ENCODE results near the gene SLC22A16. TPM values are rescaled to one million over a fixed set of nuclear protein-coding genes. Genes with fewer than 3 reads are reported as not detected.

The SLC22A16 gene, protein sequence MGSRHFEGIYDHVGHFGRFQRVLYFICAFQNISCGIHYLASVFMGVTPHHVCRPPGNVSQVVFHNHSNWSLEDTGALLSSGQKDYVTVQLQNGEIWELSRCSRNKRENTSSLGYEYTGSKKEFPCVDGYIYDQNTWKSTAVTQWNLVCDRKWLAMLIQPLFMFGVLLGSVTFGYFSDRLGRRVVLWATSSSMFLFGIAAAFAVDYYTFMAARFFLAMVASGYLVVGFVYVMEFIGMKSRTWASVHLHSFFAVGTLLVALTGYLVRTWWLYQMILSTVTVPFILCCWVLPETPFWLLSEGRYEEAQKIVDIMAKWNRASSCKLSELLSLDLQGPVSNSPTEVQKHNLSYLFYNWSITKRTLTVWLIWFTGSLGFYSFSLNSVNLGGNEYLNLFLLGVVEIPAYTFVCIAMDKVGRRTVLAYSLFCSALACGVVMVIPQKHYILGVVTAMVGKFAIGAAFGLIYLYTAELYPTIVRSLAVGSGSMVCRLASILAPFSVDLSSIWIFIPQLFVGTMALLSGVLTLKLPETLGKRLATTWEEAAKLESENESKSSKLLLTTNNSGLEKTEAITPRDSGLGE
- not detected for polyA plus RNA-seq

DNA sequence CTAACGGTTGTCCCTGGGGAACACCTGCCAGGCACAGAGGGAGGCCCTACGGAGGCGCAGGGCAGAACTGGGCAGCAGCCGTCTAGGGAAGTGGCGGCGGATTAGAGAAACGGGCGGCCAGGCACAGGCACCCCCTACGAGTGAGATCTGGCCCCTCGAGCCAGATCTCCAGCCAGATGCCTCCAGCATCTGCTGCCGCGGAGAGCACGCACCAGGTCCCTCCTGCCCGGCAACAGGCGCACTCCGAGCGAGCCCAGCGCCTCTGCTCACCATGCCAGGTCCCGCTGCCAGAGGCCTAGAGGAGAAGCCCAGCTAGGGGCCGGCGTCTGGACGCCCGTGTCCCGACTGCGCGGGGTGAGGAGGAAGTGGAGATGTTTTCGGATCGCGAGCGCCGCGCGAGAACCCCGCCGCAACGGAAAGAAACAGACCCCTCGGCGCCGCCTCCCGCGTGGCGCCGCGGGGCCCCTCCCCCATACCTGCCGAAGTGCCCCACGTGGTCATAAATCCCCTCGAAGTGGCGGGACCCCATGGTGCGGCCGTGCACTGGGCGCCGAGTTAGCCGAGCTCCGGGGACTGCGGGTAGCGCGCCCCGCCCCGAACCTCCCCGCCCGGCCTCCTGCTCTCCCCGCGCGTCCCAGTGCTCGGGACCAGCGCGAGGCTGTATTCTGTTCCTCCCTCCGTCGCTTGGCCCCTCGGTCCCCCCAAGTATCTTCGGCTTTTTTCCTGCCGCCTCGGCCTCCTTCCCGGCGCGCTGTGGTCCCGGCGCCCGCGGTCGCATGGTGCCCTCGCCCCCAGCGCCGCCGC lies at the start of gene SLC22A16:
Gene SLC22A16, minus strand, starts transcription at position 568 of the 804 bp plus-strand sequence. Its CDS starts 39 bp downstream, at position 529.
- H3K4me1 ChIP-seq (ENCODE audit: control insufficient read depth in 2 of 2, insufficient read depth in 2 of 2, low read length in 1 of 2), result peaks cover 0 to 5% of the 10 kb centered on the region in 2 donors
- no peaks in the 10 kb centered on the region for H3K36me3 ChIP-seq (ENCODE audit: control insufficient read depth in 2 of 2, insufficient read depth in 2 of 2, low read length in 1 of 2)
- H3K9me3 ChIP-seq (ENCODE audit: control insufficient read depth in 2 of 2, insufficient read depth in 1 of 2, low read depth in 1 of 2, low read length in 1 of 2), result no peaks in the 10 kb centered on the region
- peaks cover 0 to 2% of the 10 kb centered on the region in 2 donors for H3K27me3 ChIP-seq (ENCODE audit: control insufficient read depth in 1 of 2, insufficient read depth in 2 of 2, low read length in 2 of 2)
- WGBS, 2 donors, result 5 to 6% methylated on average over 34 to 83 of the region's 85 CpGs
- H3K27ac ChIP-seq (ENCODE audit: low read depth in 2 of 2, low read length in 1 of 2), result no peak within 1 kb of the TSS
- peak within 1 kb of the TSS in 1 of 2 donors; percentile 37 for H3K4me3 ChIP-seq (ENCODE audit: low read depth in 1 of 2, low read length in 2 of 2)

DNA sequence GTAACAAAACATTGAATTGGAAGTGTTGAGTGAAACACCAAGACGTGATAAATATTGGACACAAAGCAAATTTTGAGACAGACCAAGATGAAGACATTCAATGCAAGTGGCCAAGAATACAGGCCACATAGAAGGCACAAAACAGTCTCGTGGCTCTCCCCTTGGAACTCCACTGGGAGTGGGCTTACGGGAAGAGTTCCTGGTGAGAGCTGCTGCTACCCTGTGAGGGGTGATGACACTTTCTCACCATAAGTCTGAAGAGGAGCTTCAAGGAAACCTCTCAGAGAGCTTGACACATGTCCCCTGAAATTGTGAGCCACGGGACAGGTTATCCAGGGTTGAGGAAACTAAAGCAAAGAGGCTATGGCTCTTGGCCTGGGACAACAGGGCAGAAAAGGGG lies 48.6 kb upstream of the SLC22A16 start:
- H3K27me3 ChIP-seq (ENCODE audit: control insufficient read depth in 1 of 2, insufficient read depth in 2 of 2, low read length in 2 of 2), result peaks cover 0 to 3% of the 10 kb centered on the region in 2 donors
- no peak overlapping the region for H3K27ac ChIP-seq (ENCODE audit: low read depth in 2 of 2, low read length in 1 of 2)
- H3K4me3 ChIP-seq (ENCODE audit: low read depth in 1 of 2, low read length in 2 of 2), result no peak overlapping the region
- whole genome bisulfite sequencing, 2 donors, result 67 to 77% methylated on average over 4 of the region's 4 CpGs
- H3K9me3 ChIP-seq (ENCODE audit: control insufficient read depth in 2 of 2, insufficient read depth in 1 of 2, low read depth in 1 of 2, low read length in 1 of 2), result no peaks in the 10 kb centered on the region
- H3K4me1 ChIP-seq (ENCODE audit: control insufficient read depth in 2 of 2, insufficient read depth in 2 of 2, low read length in 1 of 2), result no peaks in the 10 kb centered on the region
- no peaks in the 10 kb centered on the region for H3K36me3 ChIP-seq (ENCODE audit: control insufficient read depth in 2 of 2, insufficient read depth in 2 of 2, low read length in 1 of 2)

DNA sequence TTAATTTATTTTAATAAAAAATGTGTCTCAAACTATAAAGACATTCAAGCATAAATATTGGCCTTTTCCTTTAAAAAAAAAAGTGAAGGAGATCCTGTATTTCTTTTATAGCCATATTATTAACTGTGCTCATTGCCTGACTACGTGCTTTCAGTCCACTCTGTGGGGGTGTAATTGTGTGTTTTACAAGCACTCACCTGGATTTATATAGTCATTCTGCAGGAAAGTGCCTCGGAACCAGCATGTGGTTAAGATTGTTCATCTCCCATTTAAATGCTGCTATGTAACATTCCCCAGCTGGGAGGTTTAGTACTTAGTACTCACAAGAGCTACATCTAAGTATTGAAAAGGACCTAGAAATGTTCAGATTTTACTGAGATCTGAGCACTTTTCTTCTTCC lies 47.9 kb upstream of the SLC22A16 start:
- Histone ChIP-seq H3K9me3 (ENCODE audit: control insufficient read depth in 2 of 2, insufficient read depth in 1 of 2, low read depth in 1 of 2, low read length in 1 of 2) (no peaks in the 10 kb centered on the region), H3K27ac (ENCODE audit: low read depth in 2 of 2, low read length in 1 of 2) (no peak overlapping the region), H3K4me3 (ENCODE audit: low read depth in 1 of 2, low read length in 2 of 2) (no peak overlapping the region), H3K36me3 (ENCODE audit: control insufficient read depth in 2 of 2, insufficient read depth in 2 of 2, low read length in 1 of 2) (no peaks in the 10 kb centered on the region), H3K4me1 (ENCODE audit: control insufficient read depth in 2 of 2, insufficient read depth in 2 of 2, low read length in 1 of 2) (no peaks in the 10 kb centered on the region), H3K27me3 (ENCODE audit: control insufficient read depth in 1 of 2, insufficient read depth in 2 of 2, low read length in 2 of 2) (peaks cover 0 to 3% of the 10 kb centered on the region in 2 donors)
- 68 to 69% methylated on average over 2 of the region's 2 CpGs for WGBS, 2 donors

DNA sequence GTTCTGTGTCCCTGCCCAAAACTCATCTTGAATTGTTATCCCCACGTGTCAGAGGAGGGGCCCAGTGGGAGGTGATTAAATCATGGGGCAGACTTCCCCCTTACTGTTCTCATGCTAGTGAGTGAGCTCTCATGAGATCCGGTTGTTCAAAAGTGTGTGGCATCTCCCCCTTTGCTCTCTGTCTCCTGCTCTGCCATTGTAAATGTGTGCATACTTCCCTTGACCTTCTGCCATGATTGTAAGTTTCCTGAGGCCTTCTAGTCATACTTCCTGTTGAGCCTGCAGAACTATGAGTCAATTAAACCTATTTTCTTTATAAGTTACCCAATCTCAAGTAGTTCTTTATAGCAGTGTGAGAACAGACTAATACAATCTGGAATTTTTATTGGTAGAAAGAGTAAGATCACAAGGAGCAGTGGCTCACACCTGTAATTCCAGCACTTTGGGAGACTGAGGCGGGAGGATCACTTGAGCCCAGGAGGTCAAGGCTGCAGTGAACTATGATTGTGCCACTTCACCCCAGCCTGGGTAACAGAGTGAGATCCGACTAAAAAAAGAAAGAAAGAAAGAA lies 47.1 kb upstream of the SLC22A16 start:
- Histone ChIP-seq H3K36me3 (ENCODE audit: control insufficient read depth in 2 of 2, insufficient read depth in 2 of 2, low read length in 1 of 2) (no peaks in the 10 kb centered on the region), H3K27me3 (ENCODE audit: control insufficient read depth in 1 of 2, insufficient read depth in 2 of 2, low read length in 2 of 2) (peaks cover 0 to 3% of the 10 kb centered on the region in 2 donors), H3K4me3 (ENCODE audit: low read depth in 1 of 2, low read length in 2 of 2) (no peak overlapping the region), H3K4me1 (ENCODE audit: control insufficient read depth in 2 of 2, insufficient read depth in 2 of 2, low read length in 1 of 2) (no peaks in the 10 kb centered on the region), H3K9me3 (ENCODE audit: control insufficient read depth in 2 of 2, insufficient read depth in 1 of 2, low read depth in 1 of 2, low read length in 1 of 2) (no peaks in the 10 kb centered on the region), H3K27ac (ENCODE audit: low read depth in 2 of 2, low read length in 1 of 2) (no peak overlapping the region)
- 80 to 82% methylated on average over 4 of the region's 4 CpGs for WGBS, 2 donors

DNA sequence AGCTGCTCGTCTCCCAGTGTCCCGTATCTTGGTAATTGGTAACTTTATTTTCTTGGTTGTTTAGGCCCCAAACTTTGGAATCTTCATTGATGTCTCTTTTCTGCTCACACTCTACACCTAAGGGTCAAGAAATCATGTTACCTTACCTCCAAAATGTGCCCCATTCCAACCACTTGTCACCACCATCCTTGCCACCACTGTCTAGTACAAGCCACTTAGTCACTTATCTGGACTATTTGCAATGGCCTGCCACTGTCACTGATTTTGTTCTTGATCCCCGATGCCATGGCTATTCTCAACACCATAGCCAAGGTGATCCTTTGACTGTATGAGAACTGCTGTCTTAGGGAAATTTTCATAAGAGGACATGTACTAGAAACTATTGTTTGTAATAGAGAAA lies 46.0 kb upstream of the SLC22A16 start:
- no peak overlapping the region for H3K27ac ChIP-seq (ENCODE audit: low read depth in 2 of 2, low read length in 1 of 2)
- H3K4me1 ChIP-seq (ENCODE audit: control insufficient read depth in 2 of 2, insufficient read depth in 2 of 2, low read length in 1 of 2), result no peaks in the 10 kb centered on the region
- no peaks in the 10 kb centered on the region for H3K9me3 ChIP-seq (ENCODE audit: control insufficient read depth in 2 of 2, insufficient read depth in 1 of 2, low read depth in 1 of 2, low read length in 1 of 2)
- peaks cover 0 to 3% of the 10 kb centered on the region in 2 donors for H3K27me3 ChIP-seq (ENCODE audit: control insufficient read depth in 1 of 2, insufficient read depth in 2 of 2, low read length in 2 of 2)
- WGBS, 2 donors, result 85 to 96% methylated on average over 3 of the region's 3 CpGs
- H3K36me3 ChIP-seq (ENCODE audit: control insufficient read depth in 2 of 2, insufficient read depth in 2 of 2, low read length in 1 of 2), result no peaks in the 10 kb centered on the region
- no peak overlapping the region for H3K4me3 ChIP-seq (ENCODE audit: low read depth in 1 of 2, low read length in 2 of 2)

DNA sequence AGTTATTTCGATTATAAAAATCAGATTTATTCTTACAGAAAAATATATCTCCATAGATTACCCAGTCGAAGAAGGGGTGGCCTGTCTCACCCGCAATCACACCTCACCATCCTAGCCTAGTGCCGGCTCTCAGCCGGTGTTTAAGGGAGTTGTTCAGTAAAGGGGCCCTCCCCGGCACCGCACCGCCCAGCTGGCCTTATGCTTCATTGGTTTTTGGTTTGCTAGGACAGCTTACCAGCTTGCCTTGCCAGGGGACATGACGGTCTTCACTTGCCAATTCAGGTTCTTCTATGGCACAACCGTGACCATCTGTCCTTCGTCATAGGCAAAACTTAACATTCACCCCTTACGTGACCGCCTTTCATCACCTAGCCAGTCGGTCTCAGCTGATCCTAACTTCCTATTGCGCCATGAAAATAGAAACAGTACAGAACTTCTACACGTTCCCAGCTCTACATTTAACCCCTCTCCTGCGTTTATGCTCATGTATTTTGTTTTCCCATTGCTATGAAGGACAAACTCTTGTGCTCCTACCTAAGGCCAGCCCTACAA lies 44.7 kb upstream of the SLC22A16 start:
- Histone ChIP-seq H3K36me3 (ENCODE audit: control insufficient read depth in 2 of 2, insufficient read depth in 2 of 2, low read length in 1 of 2) (no peaks in the 10 kb centered on the region), H3K9me3 (ENCODE audit: control insufficient read depth in 2 of 2, insufficient read depth in 1 of 2, low read depth in 1 of 2, low read length in 1 of 2) (no peaks in the 10 kb centered on the region), H3K4me1 (ENCODE audit: control insufficient read depth in 2 of 2, insufficient read depth in 2 of 2, low read length in 1 of 2) (no peaks in the 10 kb centered on the region), H3K4me3 (ENCODE audit: low read depth in 1 of 2, low read length in 2 of 2) (no peak overlapping the region), H3K27me3 (ENCODE audit: control insufficient read depth in 1 of 2, insufficient read depth in 2 of 2, low read length in 2 of 2) (peaks cover 0 to 3% of the 10 kb centered on the region in 2 donors), H3K27ac (ENCODE audit: low read depth in 2 of 2, low read length in 1 of 2) (no peak overlapping the region)
- WGBS, 2 donors, result 85 to 91% methylated on average over 17 of the region's 17 CpGs

DNA sequence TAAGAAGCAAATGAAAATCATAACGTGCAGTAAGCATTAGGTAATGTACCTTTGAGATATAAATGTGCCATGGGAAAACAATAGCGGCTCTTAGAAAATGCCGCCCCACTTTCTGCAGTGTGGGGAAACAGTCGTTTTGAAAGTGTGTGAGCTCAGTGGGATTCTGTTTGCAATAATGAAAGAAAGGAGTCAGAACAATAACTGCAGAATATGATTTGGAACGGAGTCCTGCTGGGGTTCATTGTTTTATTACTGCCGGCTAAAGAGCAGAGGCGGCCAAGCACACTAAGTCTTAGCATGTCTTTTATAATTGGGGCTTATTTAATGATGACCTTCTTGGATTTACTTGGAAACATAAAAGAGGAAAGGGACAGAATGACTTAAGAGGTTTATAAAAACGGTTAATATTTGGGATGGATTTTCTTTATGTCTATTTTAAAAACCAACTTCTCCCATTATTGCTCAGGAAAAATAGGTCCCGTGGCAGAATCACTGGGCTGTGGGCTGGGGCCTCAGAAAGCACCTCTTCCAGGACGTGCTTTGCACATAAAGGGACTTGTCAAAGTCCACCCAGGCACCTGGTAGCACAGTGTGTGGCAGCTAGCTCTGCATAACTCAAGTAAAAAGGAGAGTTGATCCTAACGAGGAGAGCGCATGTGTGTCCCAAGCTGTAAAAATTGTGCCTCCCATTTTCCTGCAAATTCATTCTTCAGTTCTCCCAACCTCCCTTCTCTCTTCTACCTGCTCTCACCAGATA lies 44.0 kb upstream of the SLC22A16 start:
- no peaks in the 10 kb centered on the region for H3K9me3 ChIP-seq (ENCODE audit: control insufficient read depth in 2 of 2, insufficient read depth in 1 of 2, low read depth in 1 of 2, low read length in 1 of 2)
- no peak overlapping the region for H3K27ac ChIP-seq (ENCODE audit: low read depth in 2 of 2, low read length in 1 of 2)
- no peaks in the 10 kb centered on the region for H3K4me1 ChIP-seq (ENCODE audit: control insufficient read depth in 2 of 2, insufficient read depth in 2 of 2, low read length in 1 of 2)
- H3K4me3 ChIP-seq (ENCODE audit: low read depth in 1 of 2, low read length in 2 of 2), result no peak overlapping the region
- H3K36me3 ChIP-seq (ENCODE audit: control insufficient read depth in 2 of 2, insufficient read depth in 2 of 2, low read length in 1 of 2), result no peaks in the 10 kb centered on the region
- peaks cover 0 to 3% of the 10 kb centered on the region in 2 donors for H3K27me3 ChIP-seq (ENCODE audit: control insufficient read depth in 1 of 2, insufficient read depth in 2 of 2, low read length in 2 of 2)
- WGBS, 2 donors, result 64 to 71% methylated on average over 12 of the region's 12 CpGs

DNA sequence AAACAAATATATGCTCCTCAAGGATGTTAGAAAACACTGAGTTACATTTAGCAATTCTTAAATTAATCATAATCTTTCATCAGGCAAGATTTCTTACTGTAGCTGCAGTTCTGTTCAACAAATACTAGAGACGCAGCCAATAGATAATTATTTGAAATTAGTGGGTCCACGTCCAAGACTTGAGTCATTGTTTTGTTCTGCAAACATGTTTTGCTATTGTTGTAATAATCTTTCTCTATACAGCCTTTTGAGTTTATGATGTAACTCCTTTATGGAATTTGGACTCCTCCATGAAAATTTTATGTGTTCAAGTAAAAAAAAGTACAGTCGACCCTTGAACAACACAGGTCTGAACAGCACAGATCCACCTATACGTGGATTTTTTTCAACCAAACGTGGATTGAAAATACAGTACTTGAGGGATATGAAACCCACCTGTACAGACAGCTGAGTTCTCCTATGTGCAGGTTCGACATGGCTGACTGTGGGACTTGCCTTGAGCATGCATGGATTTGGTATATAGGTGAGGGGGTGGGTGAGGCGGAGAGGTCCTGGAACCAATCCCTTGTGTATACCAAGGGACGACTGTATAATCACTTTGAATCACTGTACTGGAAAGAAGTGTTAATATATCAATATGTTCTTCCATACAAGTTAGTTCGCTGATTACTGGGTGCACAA lies 41.3 kb upstream of the SLC22A16 start:
- Histone ChIP-seq H3K27me3 (ENCODE audit: control insufficient read depth in 1 of 2, insufficient read depth in 2 of 2, low read length in 2 of 2) (peaks cover 0 to 3% of the 10 kb centered on the region in 2 donors), H3K27ac (ENCODE audit: low read depth in 2 of 2, low read length in 1 of 2) (no peak overlapping the region)
- WGBS, 2 donors, result 40 to 52% methylated on average over 9 of the region's 9 CpGs

More for the DNA sequence above, 41.3 kb upstream of the SLC22A16 start:
- H3K36me3 ChIP-seq (ENCODE audit: control insufficient read depth in 2 of 2, insufficient read depth in 2 of 2, low read length in 1 of 2), result no peaks in the 10 kb centered on the region
- H3K4me3 ChIP-seq (ENCODE audit: low read depth in 1 of 2, low read length in 2 of 2), result no peak overlapping the region
- no peaks in the 10 kb centered on the region for H3K4me1 ChIP-seq (ENCODE audit: control insufficient read depth in 2 of 2, insufficient read depth in 2 of 2, low read length in 1 of 2)
- H3K9me3 ChIP-seq (ENCODE audit: control insufficient read depth in 2 of 2, insufficient read depth in 1 of 2, low read depth in 1 of 2, low read length in 1 of 2), result no peaks in the 10 kb centered on the region

All from esophagus (tissue), 2 donors.